ENCODE data around the gene PCDHGA1. TPM values are rescaled to one million over a fixed set of nuclear protein-coding genes. Genes with fewer than 3 reads are reported as not detected.

Gene PCDHGA1
- total RNA-seq, 1 donor from 2014 or later: 0.31 TPM

- TF ChIP-seq CTCF (conservative IDR thresholded peaks at IDR 0.05): no peak
- no peaks in the 10 kb centered on the region for H3K36me3 Mint-ChIP-seq
- H3K27me3 Mint-ChIP-seq: no peaks in the 10 kb centered on the region
- H3K9me3 Mint-ChIP-seq: peaks cover 14% of the 10 kb centered on the region
- H3K4me3 Mint-ChIP-seq: no peak overlapping the region
- H3K4me1 Mint-ChIP-seq (ENCODE audit: unreplicated experiment): no peaks in the 10 kb centered on the region
- H3K27ac Mint-ChIP-seq: no peak overlapping the region
- DNase-seq (ENCODE audit: extremely low spot score, unreplicated experiment): no peak
These were observed 30.4 kb downstream of the PCDHGA1 start for GRCh38 chr5:141360685-141361084.

- H3K4me3 Mint-ChIP-seq: no peak overlapping the region
These were observed 32.4 kb downstream of the PCDHGA1 start for GRCh38 chr5:141362719-141363118.

GRCh38 chr5:141363952-141364660 is 33.8 kb downstream of the PCDHGA1 start, which contains the start of gene PCDHGA5:
TSS of gene PCDHGA5 (plus strand) at chr5:141364162. CDS start at chr5:141364331, 169 bp downstream.
- no peak within 1 kb of the TSS for H3K27ac Mint-ChIP-seq
- no peaks in the 10 kb centered on the region for H3K4me1 Mint-ChIP-seq (ENCODE audit: unreplicated experiment)
- DNase-seq (ENCODE audit: extremely low spot score, unreplicated experiment): no peak
- no peak for TF ChIP-seq CTCF (conservative IDR thresholded peaks at IDR 0.05)
- H3K9me3 Mint-ChIP-seq: peaks cover 10% of the 10 kb centered on the region
- no peak within 1 kb of the TSS for H3K4me3 Mint-ChIP-seq
- H3K27me3 Mint-ChIP-seq: no peaks in the 10 kb centered on the region
- H3K36me3 Mint-ChIP-seq: no peaks in the 10 kb centered on the region

More at GRCh38 chr5:141362719-141363118, 32.4 kb downstream of the PCDHGA1 start:
- no peak overlapping the region for H3K27ac Mint-ChIP-seq
- H3K9me3 Mint-ChIP-seq: peaks cover 14% of the 10 kb centered on the region
- H3K4me1 Mint-ChIP-seq (ENCODE audit: unreplicated experiment): no peaks in the 10 kb centered on the region
- H3K36me3 Mint-ChIP-seq: no peaks in the 10 kb centered on the region
- DNase-seq (ENCODE audit: extremely low spot score, unreplicated experiment): no peak
- no peak for TF ChIP-seq CTCF (conservative IDR thresholded peaks at IDR 0.05)
- H3K27me3 Mint-ChIP-seq: no peaks in the 10 kb centered on the region

GRCh38 chr5:141366016-141366896 is 35.9 kb downstream of the PCDHGA1 start:
- H3K27ac Mint-ChIP-seq: no peak overlapping the region
- TF ChIP-seq CTCF (conservative IDR thresholded peaks at IDR 0.05): no peak
- no peak overlapping the region for H3K4me3 Mint-ChIP-seq
- no peaks in the 10 kb centered on the region for H3K4me1 Mint-ChIP-seq (ENCODE audit: unreplicated experiment)
- H3K36me3 Mint-ChIP-seq: no peaks in the 10 kb centered on the region
- no peak for DNase-seq (ENCODE audit: extremely low spot score, unreplicated experiment)
- peaks cover 5% of the 10 kb centered on the region for H3K9me3 Mint-ChIP-seq
- H3K27me3 Mint-ChIP-seq: no peaks in the 10 kb centered on the region

- H3K27ac Mint-ChIP-seq: no peak within 1 kb of the TSS
- no peak within 1 kb of the TSS for H3K4me3 Mint-ChIP-seq
- H3K9me3 Mint-ChIP-seq: peaks cover 4% of the 10 kb centered on the region
- H3K4me1 Mint-ChIP-seq (ENCODE audit: unreplicated experiment): no peaks in the 10 kb centered on the region
- no peak for TF ChIP-seq CTCF (conservative IDR thresholded peaks at IDR 0.05)
- peaks cover 3% of the 10 kb centered on the region for H3K36me3 Mint-ChIP-seq
- no peak for DNase-seq (ENCODE audit: extremely low spot score, unreplicated experiment)
- H3K27me3 Mint-ChIP-seq: no peaks in the 10 kb centered on the region
These were observed 39.9 kb downstream of the PCDHGA1 start, which contains the start of gene PCDHGB3 for GRCh38 chr5:141369994-141370848. TSS of gene PCDHGB3 (plus strand) at chr5:141370242. CDS start at chr5:141370395, 153 bp downstream.
